ENCODE results near the gene SRRM5. TPM values are rescaled to one million over a fixed set of nuclear protein-coding genes. Genes with fewer than 3 reads are reported as not detected.

Gene SRRM5
- total RNA-seq, 1 experiment from 2014 or later, result not detected

- no peaks in the 10 kb centered on the region for H3K9me2 ChIP-seq (ENCODE audit: insufficient read depth)
- H3K4me1 ChIP-seq (ENCODE audit: control insufficient read depth in 1 of 2, insufficient read depth in 2 of 2, low read length in 2 of 2), result peaks cover 5 to 12% of the 10 kb centered on the region in 2 experiments
- no peaks in the 10 kb centered on the region for H3K27me3 ChIP-seq (ENCODE audit: insufficient read depth, low read length)
- intact Hi-C loops (cut with micrococcal nuclease), result loop anchor here (10.0 kb wide), 1 partner anchor 129 kb away; the partner anchor contains the start of gene ZNF575
- no peaks in the 10 kb centered on the region for H4K20me1 ChIP-seq (ENCODE audit: insufficient read depth)
- H3K9ac ChIP-seq (ENCODE audit: low read length), result no peak overlapping the region
- DNase-seq (ENCODE audit: low read depth, low spot score), result no peak
- no peak overlapping the region for H3K4me3 ChIP-seq (replicated peaks in 1 of 2; ENCODE audit: low read depth in 1 of 2, low read length in 2 of 2)
- POLR2A ChIA-PET, result no interaction called here
- H3K79me2 ChIP-seq (ENCODE audit: insufficient read depth, low read length), result peaks cover 38% of the 10 kb centered on the region; the same call in 1 of the 2 replicates
- no peak for ATAC-seq
- H3K9me3 ChIP-seq (ENCODE audit: control insufficient read depth in 1 of 2, insufficient read depth in 1 of 2, low read depth in 1 of 2, low read length in 2 of 2), result peaks cover 0 to 4% of the 10 kb centered on the region in 2 experiments; a peak in 1 of 4 replicates
- CTCF ChIA-PET, result no interaction called here
- no peak overlapping the region for H3K4me2 ChIP-seq (ENCODE audit: low read length)
- no peak overlapping the region for H3K27ac ChIP-seq (ENCODE audit: low read depth, low read length)
- RAD21 ChIA-PET (ENCODE audit: low non-redundant PET in 1 of 2, low total read pairs in 2 of 2, uncharacterized antibody in 2 of 2, unreplicated experiment in 2 of 2), result no interaction called here
- H2AFZ ChIP-seq (ENCODE audit: low read depth, low read length, poor library complexity, severe bottlenecking), result no peak overlapping the region
- BruUV-seq (replicated peaks), result no TSS peak
- peaks cover 38 to 55% of the 10 kb centered on the region in 2 experiments for H3K36me3 ChIP-seq (ENCODE audit: control insufficient read depth in 1 of 2, insufficient read depth in 2 of 2, low read length in 2 of 2)
- TF ChIP-seq POLR2AphosphoS5 (IDR thresholded peaks at IDR 0.05; ENCODE audit: low read depth, low read length) (no peak), EGR1 (IDR thresholded peaks at IDR 0.05; ENCODE audit: low read depth) (no peak), TCF7L2 (IDR thresholded peaks at IDR 0.05; ENCODE audit: borderline replicate concordance, extremely low read depth, insufficient read depth, insufficient read length) (no peak), YY1 (IDR thresholded peaks at IDR 0.05; ENCODE audit: extremely low read depth, insufficient replicate concordance, low read depth, low read length) (no peak), CBX3 (IDR thresholded peaks at IDR 0.05; ENCODE audit: low read depth) (no peak), ZFX (IDR thresholded peaks at IDR 0.05) (no peak), ATF3 (IDR thresholded peaks at IDR 0.05) (no peak), ZNF274 (IDR thresholded peaks at IDR 0.05; ENCODE audit: low read depth, low read length) (no peak), SIN3A (IDR thresholded peaks at IDR 0.05; ENCODE audit: low read depth) (no peak), EZH2phosphoT487 (IDR thresholded peaks at IDR 0.05; ENCODE audit: borderline replicate concordance) (no peak), ELF1 (IDR thresholded peaks at IDR 0.05; ENCODE audit: borderline replicate concordance, low read depth) (no peak), EZH2 (IDR thresholded peaks at IDR 0.05) (no peak)
- TF ChIP-seq, protein P1, sequence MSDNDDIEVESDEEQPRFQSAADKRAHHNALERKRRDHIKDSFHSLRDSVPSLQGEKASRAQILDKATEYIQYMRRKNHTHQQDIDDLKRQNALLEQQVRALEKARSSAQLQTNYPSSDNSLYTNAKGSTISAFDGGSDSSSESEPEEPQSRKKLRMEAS (IDR thresholded peaks at IDR 0.05), result no peak
- TF ChIP-seq, protein P2, sequence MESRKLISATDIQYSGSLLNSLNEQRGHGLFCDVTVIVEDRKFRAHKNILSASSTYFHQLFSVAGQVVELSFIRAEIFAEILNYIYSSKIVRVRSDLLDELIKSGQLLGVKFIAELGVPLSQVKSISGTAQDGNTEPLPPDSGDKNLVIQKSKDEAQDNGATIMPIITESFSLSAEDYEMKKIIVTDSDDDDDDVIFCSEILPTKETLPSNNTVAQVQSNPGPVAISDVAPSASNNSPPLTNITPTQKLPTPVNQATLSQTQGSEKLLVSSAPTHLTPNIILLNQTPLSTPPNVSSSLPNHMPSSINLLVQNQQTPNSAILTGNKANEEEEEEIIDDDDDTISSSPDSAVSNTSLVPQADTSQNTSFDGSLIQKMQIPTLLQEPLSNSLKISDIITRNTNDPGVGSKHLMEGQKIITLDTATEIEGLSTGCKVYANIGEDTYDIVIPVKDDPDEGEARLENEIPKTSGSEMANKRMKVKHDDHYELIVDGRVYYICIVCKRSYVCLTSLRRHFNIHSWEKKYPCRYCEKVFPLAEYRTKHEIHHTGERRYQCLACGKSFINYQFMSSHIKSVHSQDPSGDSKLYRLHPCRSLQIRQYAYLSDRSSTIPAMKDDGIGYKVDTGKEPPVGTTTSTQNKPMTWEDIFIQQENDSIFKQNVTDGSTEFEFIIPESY (IDR thresholded peaks at IDR 0.05; ENCODE audit: extremely low read depth, insufficient replicate concordance, low read length), result no peak
These were observed 52.1 kb downstream of the SRRM5 start for GRCh38 chr19:43664018-43664417.

Other genes starting within 250 kb of the SRRM5 start
- not detected for gene TEX101, start 197.2 kb upstream of the SRRM5 start, total RNA-seq (2021; ENCODE audit: unreplicated experiment)
- 3.6 TPM for gene LYPD3, start 146.5 kb upstream of the SRRM5 start, total RNA-seq (2021; ENCODE audit: unreplicated experiment)
- gene PHLDB3, start 107.3 kb upstream of the SRRM5 start, total RNA-seq (2021; ENCODE audit: unreplicated experiment), result 15.5 TPM
- gene ETHE1, start 84.9 kb upstream of the SRRM5 start, total RNA-seq (2021; ENCODE audit: unreplicated experiment), result 64.3 TPM
- 1.9 TPM for gene ZNF575, start 78.9 kb upstream of the SRRM5 start, total RNA-seq (2021; ENCODE audit: unreplicated experiment)
- 37.4 TPM for gene XRCC1, start 36.6 kb upstream of the SRRM5 start, total RNA-seq (2021; ENCODE audit: unreplicated experiment)
- gene PINLYP, start 36.3 kb upstream of the SRRM5 start, total RNA-seq (2021; ENCODE audit: unreplicated experiment), result 0.17 TPM
- gene IRGQ, start 16.0 kb upstream of the SRRM5 start, total RNA-seq (2021; ENCODE audit: unreplicated experiment), result 14.6 TPM
- gene ZNF576, start 15.5 kb upstream of the SRRM5 start, total RNA-seq (2021; ENCODE audit: unreplicated experiment), result 11.2 TPM
- gene ZNF428, start 7.5 kb downstream of the SRRM5 start, total RNA-seq (2021; ENCODE audit: unreplicated experiment), result 39.6 TPM
- 28.7 TPM for gene CADM4, start 27.8 kb downstream of the SRRM5 start, total RNA-seq (2021; ENCODE audit: unreplicated experiment)
- 98.1 TPM for gene PLAUR, start 58.1 kb downstream of the SRRM5 start, total RNA-seq (2021; ENCODE audit: unreplicated experiment)
- not detected for gene IRGC, start 104.0 kb downstream of the SRRM5 start, total RNA-seq (2021; ENCODE audit: unreplicated experiment)
- gene SMG9, start 142.9 kb downstream of the SRRM5 start, total RNA-seq (2021; ENCODE audit: unreplicated experiment), result 80.2 TPM
- 72.9 TPM for gene KCNN4, start 168.9 kb downstream of the SRRM5 start, total RNA-seq (2021; ENCODE audit: unreplicated experiment)
- 7.6 TPM for gene LYPD5, start 190.4 kb downstream of the SRRM5 start, total RNA-seq (2021; ENCODE audit: unreplicated experiment)
- gene ZNF283, start 215.2 kb downstream of the SRRM5 start, total RNA-seq (2021; ENCODE audit: unreplicated experiment), result 7.6 TPM

Measured in HCT116 (cell line).